Activated naive CD4-positive, alpha-beta T cell treated with anti-CD3 and anti-CD28 coated beads, Interleukin-2, amount 50 U/mL, for 24 hours (primary cell): ENCODE data around the gene DAP.
"Not testable (repeated sequence)": the region's sequence is repeated elsewhere in the genome, so short reads cannot be mapped to it uniquely, and the experiment has no call there.

Experiments used
- H3K27ac Mint-ChIP-seq: one replicate; pipeline ENCODE4 v1.8.0; 2021; ENCODE audit warnings: mild to moderate bottlenecking, mixed read lengths
- H3K27me3 Mint-ChIP-seq: one replicate; pipeline ENCODE4 v1.8.0; 2021; ENCODE audit warnings: mixed read lengths
- H3K36me3 Mint-ChIP-seq: one replicate; pipeline ENCODE4 v1.8.0; 2021; ENCODE audit warnings: mixed read lengths
- H3K4me1 Mint-ChIP-seq: one replicate; pipeline ENCODE4 v1.8.0; 2021; ENCODE audit warnings: mixed read lengths
- H3K4me3 Mint-ChIP-seq: one replicate; pipeline ENCODE4 v1.8.0; 2021; ENCODE audit warnings: mild to moderate bottlenecking, mixed read lengths
- H3K9me3 Mint-ChIP-seq: one replicate; pipeline ENCODE4 v1.8.0; 2021; ENCODE audit warnings: mixed read lengths

The DAP gene

GRCh38 chr5:10654566-10654965 lies 106.5 kb downstream of the DAP start:
- Mint-ChIP-seq H3K4me1 (no peaks in the 10 kb centered on the region), H3K27me3 (no peaks in the 10 kb centered on the region), H3K9me3 (no peaks in the 10 kb centered on the region), H3K4me3 (no peak overlapping the region), H3K36me3 (no peaks in the 10 kb centered on the region), H3K27ac (no peak overlapping the region)

- Mint-ChIP-seq H3K9me3 (no peaks in the 10 kb centered on the region), H3K4me3 (no peak overlapping the region), H3K36me3 (no peaks in the 10 kb centered on the region), H3K27me3 (no peaks in the 10 kb centered on the region), H3K27ac (no peak overlapping the region), H3K4me1 (no peaks in the 10 kb centered on the region)
Measured at GRCh38 chr5:10653751-10654400, 107.2 kb downstream of the DAP start.

- H3K9me3 Mint-ChIP-seq: no peaks in the 10 kb centered on the region
- H3K36me3 Mint-ChIP-seq: no peaks in the 10 kb centered on the region
- no peak overlapping the region for H3K4me3 Mint-ChIP-seq
- H3K27me3 Mint-ChIP-seq: no peaks in the 10 kb centered on the region
- no peaks in the 10 kb centered on the region for H3K4me1 Mint-ChIP-seq
- H3K27ac Mint-ChIP-seq: no peak overlapping the region
Measured at GRCh38 chr5:10653043-10653442, 108.0 kb downstream of the DAP start.

GRCh38 chr5:10652606-10653005 lies 108.4 kb downstream of the DAP start:
- no peak overlapping the region for H3K4me3 Mint-ChIP-seq
- H3K9me3 Mint-ChIP-seq: no peaks in the 10 kb centered on the region
- no peak overlapping the region for H3K27ac Mint-ChIP-seq
- no peaks in the 10 kb centered on the region for H3K4me1 Mint-ChIP-seq
- H3K27me3 Mint-ChIP-seq: no peaks in the 10 kb centered on the region
- no peaks in the 10 kb centered on the region for H3K36me3 Mint-ChIP-seq

GRCh38 chr5:10652151-10652550 lies 108.9 kb downstream of the DAP start:
- Mint-ChIP-seq H3K36me3 (no peaks in the 10 kb centered on the region), H3K27me3 (no peaks in the 10 kb centered on the region), H3K9me3 (no peaks in the 10 kb centered on the region), H3K4me3 (no peak overlapping the region), H3K4me1 (no peaks in the 10 kb centered on the region), H3K27ac (no peak overlapping the region)

GRCh38 chr5:10649666-10650380 lies 111.2 kb downstream of the DAP start:
- Mint-ChIP-seq H3K36me3 (no peaks in the 10 kb centered on the region), H3K27ac (no peak overlapping the region), H3K4me1 (no peaks in the 10 kb centered on the region), H3K9me3 (no peaks in the 10 kb centered on the region), H3K27me3 (no peaks in the 10 kb centered on the region), H3K4me3 (no peak overlapping the region)

GRCh38 chr5:10648806-10649665 lies 112.0 kb downstream of the DAP start:
- Mint-ChIP-seq H3K36me3 (no peaks in the 10 kb centered on the region), H3K4me3 (no peak overlapping the region), H3K9me3 (no peaks in the 10 kb centered on the region), H3K27me3 (peaks cover 2% of the 10 kb centered on the region), H3K27ac (no peak overlapping the region), H3K4me1 (peaks cover 7% of the 10 kb centered on the region)

GRCh38 chr5:10647640-10648039 lies 113.4 kb downstream of the DAP start:
- H3K27me3 Mint-ChIP-seq: peaks cover 4% of the 10 kb centered on the region
- no peaks in the 10 kb centered on the region for H3K9me3 Mint-ChIP-seq
- peaks cover 7% of the 10 kb centered on the region for H3K4me1 Mint-ChIP-seq
- H3K36me3 Mint-ChIP-seq: no peaks in the 10 kb centered on the region
- no peak overlapping the region for H3K27ac Mint-ChIP-seq
- no peak overlapping the region for H3K4me3 Mint-ChIP-seq

GRCh38 chr5:10645671-10646070 lies 115.4 kb downstream of the DAP start:
- no peaks in the 10 kb centered on the region for H3K9me3 Mint-ChIP-seq
- no peak overlapping the region for H3K27ac Mint-ChIP-seq
- no peaks in the 10 kb centered on the region for H3K36me3 Mint-ChIP-seq
- H3K4me1 Mint-ChIP-seq: peaks cover 7% of the 10 kb centered on the region
- peaks cover 4% of the 10 kb centered on the region for H3K27me3 Mint-ChIP-seq
- H3K4me3 Mint-ChIP-seq: no peak overlapping the region

- H3K4me3 Mint-ChIP-seq: no peak overlapping the region
- peaks cover 7% of the 10 kb centered on the region for H3K4me1 Mint-ChIP-seq
- H3K27ac Mint-ChIP-seq: no peak overlapping the region
- no peaks in the 10 kb centered on the region for H3K36me3 Mint-ChIP-seq
- H3K9me3 Mint-ChIP-seq: no peaks in the 10 kb centered on the region
- peaks cover 4% of the 10 kb centered on the region for H3K27me3 Mint-ChIP-seq
Measured at GRCh38 chr5:10645146-10645545, 115.9 kb downstream of the DAP start.

- no peaks in the 10 kb centered on the region for H3K36me3 Mint-ChIP-seq
- no peak overlapping the region for H3K4me3 Mint-ChIP-seq
- peaks cover 7% of the 10 kb centered on the region for H3K4me1 Mint-ChIP-seq
- peaks cover 4% of the 10 kb centered on the region for H3K27me3 Mint-ChIP-seq
- no peak overlapping the region for H3K27ac Mint-ChIP-seq
- H3K9me3 Mint-ChIP-seq: no peaks in the 10 kb centered on the region
Measured at GRCh38 chr5:10644192-10644591, 116.8 kb downstream of the DAP start.

GRCh38 chr5:10642367-10642766 lies 118.7 kb downstream of the DAP start:
- Mint-ChIP-seq H3K4me1 (peaks cover 7% of the 10 kb centered on the region), H3K4me3 (no peak overlapping the region), H3K9me3 (no peaks in the 10 kb centered on the region), H3K27ac (no peak overlapping the region), H3K27me3 (peaks cover 4% of the 10 kb centered on the region), H3K36me3 (no peaks in the 10 kb centered on the region)

- peaks cover 24% of the 10 kb centered on the region for H3K4me1 Mint-ChIP-seq
- no peaks in the 10 kb centered on the region for H3K9me3 Mint-ChIP-seq
- no peak overlapping the region for H3K27ac Mint-ChIP-seq
- H3K4me3 Mint-ChIP-seq: no peak overlapping the region
- H3K36me3 Mint-ChIP-seq: no peaks in the 10 kb centered on the region
- H3K27me3 Mint-ChIP-seq: peaks cover 4% of the 10 kb centered on the region
Measured at GRCh38 chr5:10639846-10640368, 121.1 kb downstream of the DAP start.

- Mint-ChIP-seq H3K4me1 (peaks cover 27% of the 10 kb centered on the region), H3K27ac (peak overlapping the region; percentile 56)
- H3K4me3 Mint-ChIP-seq, H3K27me3 Mint-ChIP-seq, H3K36me3 Mint-ChIP-seq, H3K9me3 Mint-ChIP-seq: not testable (repeated sequence)
Measured at GRCh38 chr5:10638723-10639122, 122.3 kb downstream of the DAP start.

- Mint-ChIP-seq H3K4me1 (peaks cover 32% of the 10 kb centered on the region), H3K9me3 (no peaks in the 10 kb centered on the region), H3K27me3 (no peaks in the 10 kb centered on the region), H3K27ac (no peak overlapping the region), H3K4me3 (no peak overlapping the region), H3K36me3 (no peaks in the 10 kb centered on the region)
Measured at GRCh38 chr5:10637944-10638343, 123.1 kb downstream of the DAP start.
